Retinal pigment epithelial cell (primary cell): Measurements from ENCODE around the gene BNIP3.
"Not testable (repeated sequence)": the region's sequence is repeated elsewhere in the genome, so short reads cannot be mapped to it uniquely, and the experiment has no call there.

Source experiments
- DNase-seq: peaks from one replicate; pipeline ENCODE4 v3.0.0-alpha.2; 2010; ENCODE audit warnings: low read depth
- H3K4me3 ChIP-seq: 2 replicates; pipeline ENCODE4 v1.5.1; 2011; ENCODE audit warnings: mild to moderate bottlenecking, low read length, control low read depth, moderate library complexity
- TF ChIP-seq, protein P1 (sequence below): conservative IDR thresholded peaks from 2 replicates; pipeline ENCODE4 v1.5.1; 2011; ENCODE audit warnings: low read depth, low read length, control low read depth, inconsistent platforms

The BNIP3 gene

DNA sequence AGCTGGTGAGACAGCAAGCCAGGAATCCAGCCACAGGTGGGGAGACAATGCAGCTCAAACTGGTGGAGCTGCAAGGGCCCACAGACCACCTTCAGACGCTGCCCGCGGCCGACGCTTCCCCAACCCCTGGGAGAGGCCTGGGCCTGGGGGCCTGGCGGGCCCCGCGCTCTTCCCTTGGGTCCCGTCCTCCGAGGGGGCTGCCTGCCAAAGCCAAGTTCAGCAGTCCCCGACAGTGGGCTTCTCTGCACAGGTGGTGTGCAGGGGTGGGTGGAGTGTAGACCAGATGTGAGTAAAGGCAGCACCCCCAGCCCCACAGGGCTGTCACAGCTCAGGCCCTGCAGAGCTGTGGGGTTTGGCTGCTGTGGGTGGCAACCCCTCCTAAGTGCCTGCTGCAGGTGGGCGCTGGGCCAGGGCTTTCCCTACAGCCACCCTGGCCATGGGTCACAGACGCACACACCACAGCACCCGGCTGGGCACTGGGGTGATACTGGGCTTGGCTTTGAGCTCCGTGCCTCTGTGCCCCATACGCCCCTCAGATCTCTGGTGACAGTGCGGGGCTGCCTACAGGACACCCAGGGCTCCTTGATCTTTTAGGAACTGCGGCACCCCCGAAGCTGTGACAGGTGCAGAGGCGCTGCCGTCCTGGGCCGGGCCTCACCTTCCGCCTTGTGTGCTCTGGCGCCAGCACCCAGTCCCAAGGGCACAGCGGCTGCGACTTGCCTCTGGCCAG, 20.5 kb downstream of the BNIP3 start:
- TF ChIP-seq, protein P1, sequence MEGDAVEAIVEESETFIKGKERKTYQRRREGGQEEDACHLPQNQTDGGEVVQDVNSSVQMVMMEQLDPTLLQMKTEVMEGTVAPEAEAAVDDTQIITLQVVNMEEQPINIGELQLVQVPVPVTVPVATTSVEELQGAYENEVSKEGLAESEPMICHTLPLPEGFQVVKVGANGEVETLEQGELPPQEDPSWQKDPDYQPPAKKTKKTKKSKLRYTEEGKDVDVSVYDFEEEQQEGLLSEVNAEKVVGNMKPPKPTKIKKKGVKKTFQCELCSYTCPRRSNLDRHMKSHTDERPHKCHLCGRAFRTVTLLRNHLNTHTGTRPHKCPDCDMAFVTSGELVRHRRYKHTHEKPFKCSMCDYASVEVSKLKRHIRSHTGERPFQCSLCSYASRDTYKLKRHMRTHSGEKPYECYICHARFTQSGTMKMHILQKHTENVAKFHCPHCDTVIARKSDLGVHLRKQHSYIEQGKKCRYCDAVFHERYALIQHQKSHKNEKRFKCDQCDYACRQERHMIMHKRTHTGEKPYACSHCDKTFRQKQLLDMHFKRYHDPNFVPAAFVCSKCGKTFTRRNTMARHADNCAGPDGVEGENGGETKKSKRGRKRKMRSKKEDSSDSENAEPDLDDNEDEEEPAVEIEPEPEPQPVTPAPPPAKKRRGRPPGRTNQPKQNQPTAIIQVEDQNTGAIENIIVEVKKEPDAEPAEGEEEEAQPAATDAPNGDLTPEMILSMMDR: no peak
- no peak overlapping the region for H3K4me3 ChIP-seq
- DNase-seq: no peak

DNA sequence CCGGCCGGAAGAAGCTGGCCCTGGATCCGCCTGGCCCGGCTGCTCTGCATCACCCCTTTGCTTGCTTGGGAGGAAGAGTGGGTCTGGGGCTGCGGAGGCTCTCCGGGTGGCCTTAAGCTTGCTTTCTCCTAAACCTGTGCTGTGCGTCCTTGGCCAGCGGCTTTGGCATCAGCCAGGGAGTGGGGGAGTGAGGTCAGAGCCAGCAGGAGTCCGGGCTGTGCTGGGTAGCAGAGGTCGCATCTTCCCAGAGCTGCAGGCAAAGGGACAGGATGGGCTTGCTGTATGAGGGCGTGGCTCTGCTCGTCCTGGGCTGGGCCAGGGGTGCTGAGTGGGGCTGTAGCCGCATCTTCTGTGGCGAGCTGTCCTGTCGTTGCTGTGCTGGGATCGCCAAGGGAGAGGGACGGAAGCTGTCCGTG, 21.1 kb downstream of the BNIP3 start:
- H3K4me3 ChIP-seq: no peak overlapping the region

DNA sequence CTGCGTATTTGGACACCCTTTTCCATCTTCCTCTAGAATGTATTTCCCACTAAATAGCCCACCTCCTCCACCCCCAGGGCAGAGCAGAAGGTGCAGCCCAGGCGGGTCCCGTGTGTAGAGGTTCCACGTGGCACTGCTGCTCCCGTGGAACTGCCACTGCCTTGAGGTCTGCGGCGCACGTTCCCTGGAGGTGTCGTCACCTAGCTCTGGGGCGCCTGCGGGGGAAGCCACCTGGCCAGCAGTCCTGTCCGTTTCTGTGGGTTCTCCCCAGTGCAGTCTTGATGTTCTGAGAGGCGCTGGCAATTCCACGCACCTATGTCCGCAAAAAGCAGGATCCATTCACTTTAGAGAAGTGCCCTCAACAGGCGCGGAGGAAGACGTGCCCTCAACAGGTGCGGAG, 21.9 kb downstream of the BNIP3 start:
- DNase-seq: no peak
- TF ChIP-seq, protein P1: no peak
- no peak overlapping the region for H3K4me3 ChIP-seq

More for the DNA sequence above, 21.1 kb downstream of the BNIP3 start:
- no peak for DNase-seq
- TF ChIP-seq, protein P1: no peak

DNA sequence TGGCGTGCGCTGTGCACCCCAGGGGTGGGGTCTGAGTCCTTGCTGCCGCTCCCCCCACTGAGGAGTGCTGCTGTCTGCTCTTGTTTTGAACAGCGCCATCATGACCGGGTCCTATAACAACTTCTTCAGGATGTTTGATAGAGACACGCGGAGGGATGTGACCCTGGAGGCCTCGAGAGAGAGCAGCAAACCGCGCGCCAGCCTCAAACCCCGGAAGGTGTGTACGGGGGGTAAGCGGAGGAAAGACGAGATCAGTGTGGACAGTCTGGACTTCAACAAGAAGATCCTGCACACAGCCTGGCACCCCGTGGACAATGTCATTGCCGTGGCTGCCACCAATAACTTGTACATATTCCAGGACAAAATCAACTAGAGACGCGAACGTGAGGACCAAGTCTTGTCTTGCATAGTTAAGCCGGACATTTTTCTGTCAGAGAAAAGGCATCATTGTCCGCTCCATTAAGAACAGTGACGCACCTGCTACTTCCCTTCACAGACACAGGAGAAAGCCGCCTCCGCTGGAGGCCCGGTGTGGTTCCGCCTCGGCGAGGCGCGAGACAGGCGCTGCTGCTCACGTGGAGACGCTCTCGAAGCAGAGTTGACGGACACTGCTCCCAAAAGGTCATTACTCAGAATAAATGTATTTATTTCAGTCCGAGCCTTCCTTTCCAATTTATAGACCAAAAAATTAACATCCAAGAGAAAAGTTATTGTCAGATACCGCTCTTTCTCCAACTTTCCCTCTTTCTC, 26.0 kb downstream of the BNIP3 start:
- H3K4me3 ChIP-seq: no peak overlapping the region
- TF ChIP-seq, protein P1: no peak
- DNase-seq: no peak

DNA sequence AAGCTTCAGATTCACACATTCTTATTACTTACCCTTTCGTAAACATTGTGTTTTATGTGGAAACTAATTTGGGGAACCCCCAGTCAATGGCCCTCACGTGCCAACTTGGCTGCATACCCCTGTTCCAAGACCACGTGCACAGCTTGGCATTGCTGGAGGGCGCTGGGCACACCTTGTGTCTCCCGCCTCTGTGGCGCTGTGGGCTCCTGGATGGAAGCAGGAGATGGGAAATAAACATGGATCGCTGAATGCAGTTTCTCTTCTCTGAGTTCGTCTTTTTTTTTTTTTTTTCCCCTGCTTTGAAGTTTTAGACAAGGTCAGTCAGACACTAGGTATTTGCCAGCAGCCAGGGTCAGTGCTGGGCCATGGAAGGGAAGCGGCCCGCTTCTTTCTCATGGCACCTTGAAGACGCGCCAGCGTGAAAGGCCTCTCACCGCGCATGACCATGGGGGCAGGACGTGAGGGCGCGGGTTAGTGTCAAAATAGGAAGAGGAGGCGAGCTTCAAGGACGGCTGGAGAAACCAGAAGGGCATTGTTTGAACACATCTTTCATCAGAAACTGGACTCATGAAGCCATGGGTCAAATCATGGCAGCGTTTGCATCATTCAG, 27.3 kb downstream of the BNIP3 start:
- H3K4me3 ChIP-seq: no peak overlapping the region
- no peak for DNase-seq
- TF ChIP-seq, protein P1: no peak

DNA sequence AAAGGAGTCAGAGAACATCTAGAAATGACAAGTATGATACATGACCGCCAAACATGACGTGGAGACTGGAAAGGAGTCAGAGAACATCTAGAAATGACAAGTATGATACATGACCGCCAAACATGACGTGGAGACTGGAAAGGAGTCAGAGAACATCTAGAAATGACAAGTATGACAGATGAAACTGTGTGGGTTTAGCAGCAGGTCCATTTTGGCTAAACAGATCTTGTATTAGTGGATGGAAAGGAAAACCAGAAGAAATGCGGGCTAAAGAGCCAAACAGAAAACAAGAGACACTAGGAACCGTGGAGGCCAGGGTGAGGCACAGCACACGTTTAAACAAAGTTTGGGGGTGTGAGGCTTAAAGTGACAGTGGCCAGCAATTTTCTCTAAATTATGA, 31.8 kb downstream of the BNIP3 start:
- not testable (repeated sequence) for DNase-seq, H3K4me3 ChIP-seq

DNA sequence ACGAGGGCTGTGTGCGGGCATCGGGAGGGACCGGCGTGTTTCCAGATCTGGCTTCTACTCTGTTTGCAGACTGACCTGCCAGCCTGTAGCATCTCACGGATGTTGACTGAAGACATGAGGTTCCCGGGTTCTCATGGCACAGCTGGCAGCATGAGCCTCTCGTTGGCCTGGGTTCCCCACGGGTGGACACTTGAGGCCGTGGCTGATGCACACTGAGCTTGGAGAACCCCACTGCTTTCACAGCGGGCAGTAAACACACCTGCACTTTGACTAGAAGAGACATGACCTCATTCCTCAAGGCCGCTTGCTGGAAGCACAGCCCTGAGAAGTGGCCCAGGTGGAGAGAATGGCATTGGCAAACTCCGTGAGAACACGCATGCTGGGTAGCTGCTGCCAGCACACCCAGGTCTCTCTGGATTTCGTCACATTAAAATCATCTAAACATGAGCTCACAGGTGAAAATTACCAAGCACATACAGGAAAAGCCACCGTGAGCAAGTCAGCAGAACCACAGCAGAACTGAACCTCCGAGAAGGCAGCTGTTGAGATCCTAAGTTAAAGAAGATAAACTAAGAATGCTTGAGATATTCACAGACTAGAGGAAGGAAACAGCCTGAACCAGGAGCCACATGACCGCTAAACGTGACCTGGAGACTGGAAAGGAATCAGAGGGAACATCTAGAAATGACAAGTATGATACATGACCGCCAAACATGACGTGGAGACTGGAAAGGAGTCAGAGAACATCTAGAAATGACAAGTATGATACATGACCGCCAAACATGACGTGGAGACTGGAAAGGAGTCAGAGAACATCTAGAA, 32.5 kb downstream of the BNIP3 start:
- DNase-seq: no peak
- TF ChIP-seq, protein P1: no peak
- H3K4me3 ChIP-seq: no peak overlapping the region
